ENCODE measurements around the gene E2F4.

DNA sequence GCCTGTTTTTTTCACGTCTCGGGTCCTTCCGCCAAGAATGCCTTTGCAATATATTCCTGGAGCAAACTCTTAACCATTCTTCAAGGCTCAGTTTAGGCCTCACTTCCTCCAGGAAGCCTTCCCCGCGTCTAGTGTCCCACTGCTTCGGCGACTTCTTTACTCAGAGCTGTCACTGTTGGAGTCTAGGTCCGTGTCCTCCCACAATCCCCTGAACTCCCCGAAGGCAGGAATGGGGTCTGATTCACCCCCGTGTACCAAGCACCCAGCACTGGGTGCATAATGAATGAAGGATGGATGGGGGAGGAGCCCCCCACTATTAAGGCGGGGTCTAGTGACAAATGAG, 8.7 kb upstream of the E2F4 start:
- TF ChIP-seq, protein P1, sequence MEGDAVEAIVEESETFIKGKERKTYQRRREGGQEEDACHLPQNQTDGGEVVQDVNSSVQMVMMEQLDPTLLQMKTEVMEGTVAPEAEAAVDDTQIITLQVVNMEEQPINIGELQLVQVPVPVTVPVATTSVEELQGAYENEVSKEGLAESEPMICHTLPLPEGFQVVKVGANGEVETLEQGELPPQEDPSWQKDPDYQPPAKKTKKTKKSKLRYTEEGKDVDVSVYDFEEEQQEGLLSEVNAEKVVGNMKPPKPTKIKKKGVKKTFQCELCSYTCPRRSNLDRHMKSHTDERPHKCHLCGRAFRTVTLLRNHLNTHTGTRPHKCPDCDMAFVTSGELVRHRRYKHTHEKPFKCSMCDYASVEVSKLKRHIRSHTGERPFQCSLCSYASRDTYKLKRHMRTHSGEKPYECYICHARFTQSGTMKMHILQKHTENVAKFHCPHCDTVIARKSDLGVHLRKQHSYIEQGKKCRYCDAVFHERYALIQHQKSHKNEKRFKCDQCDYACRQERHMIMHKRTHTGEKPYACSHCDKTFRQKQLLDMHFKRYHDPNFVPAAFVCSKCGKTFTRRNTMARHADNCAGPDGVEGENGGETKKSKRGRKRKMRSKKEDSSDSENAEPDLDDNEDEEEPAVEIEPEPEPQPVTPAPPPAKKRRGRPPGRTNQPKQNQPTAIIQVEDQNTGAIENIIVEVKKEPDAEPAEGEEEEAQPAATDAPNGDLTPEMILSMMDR (optimal IDR thresholded peaks at IDR 0.05 in 1 of 3, IDR thresholded peaks at IDR 0.05 in 1 of 3, conservative IDR thresholded peaks at IDR 0.05 in 1 of 3; ENCODE audit: extremely low read depth in 1 of 3, insufficient read depth in 2 of 3, low read length in 3 of 3), result no peak
- no peak for TF ChIP-seq EZH2 (IDR thresholded peaks at IDR 0.05; ENCODE audit: low read length)
